ENCODE measurements around the gene ANGPTL8.

GRCh38 chr19:11200931-11201330 lies 38.5 kb upstream of the ANGPTL8 start:
- TF ChIP-seq CTCF (conservative IDR thresholded peaks at IDR 0.05; ENCODE audit: low read depth, low read length) = no peak
- TF ChIP-seq RFX5 (IDR thresholded peaks at IDR 0.05; ENCODE audit: low read depth, low read length) = no peak
- no peak for TF ChIP-seq POLR2A (IDR thresholded peaks at IDR 0.05; ENCODE audit: low read depth, low read length)

Data from IMR-90 (cell line).